ENCODE data around the gene PEX16. TPM values are rescaled to one million over a fixed set of nuclear protein-coding genes. Genes with fewer than 3 reads are reported as not detected.
A peak's percentile ranks its signal among the peaks of the same experiment; 100 is the strongest.

Gene PEX16
- total and polyA plus RNA-seq, 2 of the 13 experiments (the other 11 are each of a cell fraction or from before 2014, with no cell fraction given), result 12.5 to 21.8 TPM

- TF ChIP-seq SNAPC4 (CRISPR knock-in tag; IDR thresholded peaks at IDR 0.05) (no peak), CREBL2 (CRISPR knock-in tag; IDR thresholded peaks at IDR 0.05; ENCODE audit: borderline replicate concordance) (no peak), U2AF2 (IDR thresholded peaks at IDR 0.05; ENCODE audit: low read depth, low read length) (no peak), DBP (CRISPR knock-in tag; IDR thresholded peaks at IDR 0.05; ENCODE audit: not compliant biosample characterization) (no peak), NPAS2 (CRISPR knock-in tag; IDR thresholded peaks at IDR 0.05; ENCODE audit: borderline replicate concordance) (no peak), HIVEP1 (CRISPR knock-in tag; IDR thresholded peaks at IDR 0.05) (no peak), ZNF773 (CRISPR knock-in tag; IDR thresholded peaks at IDR 0.05; ENCODE audit: borderline replicate concordance) (no peak), ETV6 (CRISPR knock-in tag; conservative IDR thresholded peaks at IDR 0.05) (peak; percentile 26; the same call in 1 of the 2 replicates), ZNF576 (CRISPR knock-in tag; IDR thresholded peaks at IDR 0.05) (no peak), CENPX (CRISPR knock-in tag; IDR thresholded peaks at IDR 0.05) (no peak), CREM (IDR thresholded peaks at IDR 0.05) (peak; percentile 49; the same call in 1 of the 2 replicates), CREM (CRISPR knock-in tag; IDR thresholded peaks at IDR 0.05) (no peak), ZNF556 (CRISPR knock-in tag; IDR thresholded peaks at IDR 0.05; ENCODE audit: borderline replicate concordance) (no peak; the same call in none of the 2 replicates), ZNF589 (CRISPR knock-in tag; conservative IDR thresholded peaks at IDR 0.05) (no peak), HNRNPL (IDR thresholded peaks at IDR 0.05; ENCODE audit: low read depth, low read length) (0 out of 2 replicates have a peak, but pooled peaks have one; percentile 19), HCFC1 (IDR thresholded peaks at IDR 0.05; ENCODE audit: low read depth, low read length) (no peak), GABPB1 (CRISPR knock-in tag; IDR thresholded peaks at IDR 0.05) (peak; percentile 98), BRCA1 (CRISPR knock-in tag; IDR thresholded peaks at IDR 0.05) (no peak), TOPORS (CRISPR knock-in tag; IDR thresholded peaks at IDR 0.05) (no peak), ZBTB37 (CRISPR knock-in tag; IDR thresholded peaks at IDR 0.05) (no peak), IRF1 (CRISPR knock-in tag; IDR thresholded peaks at IDR 0.05; ENCODE audit: low read depth) (no peak), NCOR1 (IDR thresholded peaks at IDR 0.05; ENCODE audit: borderline replicate concordance, low read length) (no peak)
Observed at GRCh38 chr11:45917623-45918330, at the start of gene PEX16 (continued).
